Lung (tissue), 12 donors: ENCODE data around the gene DMBT1. TPM values are rescaled to one million over a fixed set of nuclear protein-coding genes. Genes with fewer than 3 reads are reported as not detected.

Experiments
- ATAC-seq: fragments of 200-7000 bp; cut with Tn5 transposase; one replicate; pipeline ENCODE4 v1.9.1; 2020; ENCODE audit warnings: moderate number of reproducible peaks; ENCODE audit not compliant: insufficient read depth, low FRiP score
- DNase-seq, 3 donors: peaks; one replicate each; pipeline ENCODE4 v3.0.0-alpha.2; 2013 to 2017
- H3K27ac ChIP-seq, 2 donors: one replicate each; pipeline ENCODE4 v1.5.1; 2013; ENCODE audit warnings: mild to moderate bottlenecking in 2 of 2, moderate library complexity in 2 of 2, control low read depth in 1 of 2, inconsistent platforms in 1 of 2, low read depth in 1 of 2, low read length in 1 of 2
- H3K27me3 ChIP-seq, 3 donors: one replicate each; pipeline ENCODE4 v1.5.1; 2013; ENCODE audit warnings: low read length in 2 of 3; ENCODE audit not compliant: control insufficient read depth in 3 of 3, insufficient read depth in 3 of 3
- H3K36me3 ChIP-seq, 4 donors: one replicate each; pipeline ENCODE4 v1.5.1; 2013; ENCODE audit warnings: low read length in 4 of 4, mild to moderate bottlenecking in 1 of 4, moderate library complexity in 1 of 4; ENCODE audit not compliant: control insufficient read depth in 4 of 4, insufficient read depth in 4 of 4
- H3K4me1 ChIP-seq, 5 donors: one replicate each; pipeline ENCODE4 v1.5.1; 2013; ENCODE audit warnings: low read length in 5 of 5, mild to moderate bottlenecking in 2 of 5, moderate library complexity in 1 of 5; ENCODE audit not compliant: control insufficient read depth in 5 of 5, insufficient read depth in 5 of 5
- H3K4me3 ChIP-seq: one replicate; pipeline ENCODE4 v1.5.1; 2013; ENCODE audit warnings: mild to moderate bottlenecking, control low read depth, moderate library complexity
- H3K9ac ChIP-seq, 2 donors: one replicate each; pipeline ENCODE4 v1.5.1; 2013; ENCODE audit warnings: low read length in 2 of 2, control low read depth in 1 of 2; ENCODE audit not compliant: insufficient read depth in 1 of 2
- H3K9me3 ChIP-seq, 4 donors: one replicate each; pipeline ENCODE4 v1.5.1; 2013; ENCODE audit warnings: low read length in 3 of 4, mild to moderate bottlenecking in 1 of 4, moderate library complexity in 1 of 4; ENCODE audit not compliant: control insufficient read depth in 4 of 4, insufficient read depth in 3 of 4
- WGBS, 2 donors: extraction: QIAGEN DNeasy Blood & Tissue Kit; methylation state at CpG; one replicate each; pipeline ENCODE4 v1.1.7; 2013; 5-methylcytosine and 5-hydroxymethylcytosine counted together
- polyA plus RNA-seq, 2 donors: library from polyadenylated mRNA; stranded (reverse); fragments of 200-250 nt; gene quantifications; one replicate each; pipeline ENCODE4 v1.2.1, GENCODE V29; 2013
- total RNA-seq, 2 donors: library from RNA; depleted of rRNA in 1 of 2; stranded (reverse); fragments of >200 nt in 1 of 2; gene quantifications; one replicate each; pipeline ENCODE4 v1.2.1, GENCODE V29; 2014 to 2021
- TF ChIP-seq, protein P1 (sequence below): IDR thresholded peaks from 2 replicates; pipeline ENCODE4 v1.5.1; 2012; ENCODE audit warnings: mild to moderate bottlenecking; ENCODE audit errors: control extremely low read depth, extremely low read depth
- donor health status: control.
- donor health status: control.
- donor health status: Bipolar disorder and iron deficiency.
- donor health status: healthy.
- donor health status: DM: yes; HTN: yes; CAD: no.

DMBT1 gene
- total and polyA plus RNA-seq, 4 donors = 21.1 to 337 (median 111) TPM

DNA sequence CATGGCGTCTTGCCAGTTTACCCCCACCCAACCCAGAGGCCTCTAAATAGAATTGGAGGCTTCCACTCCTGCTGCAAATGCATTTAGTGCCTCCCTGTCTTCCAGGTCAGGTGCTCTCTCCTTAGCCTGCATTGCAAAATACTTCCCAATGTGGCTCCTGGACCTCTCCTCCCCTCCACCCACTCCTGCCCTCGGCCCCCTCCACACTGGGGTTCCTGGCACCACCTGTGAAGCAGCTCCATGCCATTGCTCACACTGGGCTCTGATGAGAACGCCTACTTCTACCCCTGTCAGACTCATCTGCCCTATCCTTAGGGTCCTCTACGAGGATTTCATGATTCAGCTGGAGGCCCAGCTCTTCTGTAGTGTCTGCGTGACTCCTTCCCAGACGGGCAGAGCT, 101.7 kb downstream of the DMBT1 start:
- H3K4me3 ChIP-seq = no peak overlapping the region
- DNase-seq (no peak), ATAC-seq (no peak)
- no peak overlapping the region for H3K9ac ChIP-seq
- no peaks in the 10 kb centered on the region for H3K27me3 ChIP-seq
- H3K27ac ChIP-seq = no peak overlapping the region
- H3K4me1 ChIP-seq = peaks cover 0 to under 1% (median 0%) of the 10 kb centered on the region in 5 donors
- peaks cover 0 to 1% (median 0%) of the 10 kb centered on the region in 4 donors for H3K9me3 ChIP-seq
- no peaks in the 10 kb centered on the region for H3K36me3 ChIP-seq
- 73 to 81% methylated on average over 6 of the region's 6 CpGs for WGBS, 2 donors
- TF ChIP-seq, protein P1, sequence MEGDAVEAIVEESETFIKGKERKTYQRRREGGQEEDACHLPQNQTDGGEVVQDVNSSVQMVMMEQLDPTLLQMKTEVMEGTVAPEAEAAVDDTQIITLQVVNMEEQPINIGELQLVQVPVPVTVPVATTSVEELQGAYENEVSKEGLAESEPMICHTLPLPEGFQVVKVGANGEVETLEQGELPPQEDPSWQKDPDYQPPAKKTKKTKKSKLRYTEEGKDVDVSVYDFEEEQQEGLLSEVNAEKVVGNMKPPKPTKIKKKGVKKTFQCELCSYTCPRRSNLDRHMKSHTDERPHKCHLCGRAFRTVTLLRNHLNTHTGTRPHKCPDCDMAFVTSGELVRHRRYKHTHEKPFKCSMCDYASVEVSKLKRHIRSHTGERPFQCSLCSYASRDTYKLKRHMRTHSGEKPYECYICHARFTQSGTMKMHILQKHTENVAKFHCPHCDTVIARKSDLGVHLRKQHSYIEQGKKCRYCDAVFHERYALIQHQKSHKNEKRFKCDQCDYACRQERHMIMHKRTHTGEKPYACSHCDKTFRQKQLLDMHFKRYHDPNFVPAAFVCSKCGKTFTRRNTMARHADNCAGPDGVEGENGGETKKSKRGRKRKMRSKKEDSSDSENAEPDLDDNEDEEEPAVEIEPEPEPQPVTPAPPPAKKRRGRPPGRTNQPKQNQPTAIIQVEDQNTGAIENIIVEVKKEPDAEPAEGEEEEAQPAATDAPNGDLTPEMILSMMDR = no peak

DNA sequence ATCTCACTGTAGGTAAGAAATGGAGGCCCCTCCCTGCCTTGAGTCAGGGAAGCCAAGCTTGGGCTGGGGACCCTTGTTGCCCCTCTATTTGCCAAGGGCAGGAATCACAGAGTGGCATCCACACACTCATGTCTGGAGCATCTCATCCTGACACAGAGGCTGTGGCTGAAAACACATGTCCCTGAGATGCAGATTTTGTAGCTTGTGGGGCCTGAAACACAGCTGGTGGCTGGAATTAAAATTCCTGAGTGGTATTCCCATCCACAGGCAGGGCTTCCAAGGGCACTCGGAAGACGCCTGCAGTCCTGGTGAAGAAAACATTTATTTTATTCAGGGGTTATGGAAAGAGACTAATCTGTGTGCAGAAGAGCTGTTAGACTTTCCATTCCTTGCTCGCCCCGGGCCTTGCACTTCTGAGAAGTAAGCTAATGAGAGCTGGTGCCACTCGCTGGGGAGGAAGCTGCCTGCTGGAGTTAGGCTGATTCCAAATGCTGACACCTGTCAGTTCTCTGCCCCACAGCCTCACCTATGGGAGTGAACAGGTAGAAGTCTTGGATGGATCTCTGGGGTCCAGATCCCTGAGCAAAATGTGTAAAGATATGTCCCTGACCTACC, 103.1 kb downstream of the DMBT1 start:
- H3K27me3 ChIP-seq = no peaks in the 10 kb centered on the region
- TF ChIP-seq, protein P1 = no peak
- no peak overlapping the region for H3K9ac ChIP-seq
- H3K4me1 ChIP-seq = no peaks in the 10 kb centered on the region
- no peak overlapping the region for H3K27ac ChIP-seq
- DNase-seq = no peak
- peaks cover 0 to 1% (median 0%) of the 10 kb centered on the region in 4 donors for H3K9me3 ChIP-seq
- 72 to 92% methylated on average over 5 of the region's 5 CpGs for WGBS, 2 donors
- ATAC-seq = no peak
- H3K4me3 ChIP-seq = no peak overlapping the region
- no peaks in the 10 kb centered on the region for H3K36me3 ChIP-seq

- no peak overlapping the region for H3K27ac ChIP-seq
- H3K36me3 ChIP-seq = no peaks in the 10 kb centered on the region
- WGBS, 2 donors = 73 to 77% methylated on average over 8 of the region's 8 CpGs
- H3K4me3 ChIP-seq = no peak overlapping the region
- H3K27me3 ChIP-seq = no peaks in the 10 kb centered on the region
- TF ChIP-seq, protein P1 = no peak
- no peak overlapping the region for H3K9ac ChIP-seq
- peaks cover 0 to 1% (median 0%) of the 10 kb centered on the region in 4 donors for H3K9me3 ChIP-seq
- no peaks in the 10 kb centered on the region for H3K4me1 ChIP-seq
- ATAC-seq (no peak), DNase-seq (no peak)
Measured at GRCh38 chr10:122664501-122664900, 103.9 kb downstream of the DMBT1 start.
